GM10266 (cell line): ENCODE results near the gene TMEM117.

Source experiments
- DNase-seq: peaks from one replicate; pipeline ENCODE4 v3.0.0; 2012; ENCODE audit errors: extremely low spot score
- CTCF ChIP-seq: IDR thresholded peaks from 2 replicates; pipeline ENCODE4 v1.5.1; 2012; ENCODE audit warnings: mild to moderate bottlenecking, low read depth; ENCODE audit not compliant: control insufficient read depth, insufficient read depth; ENCODE audit errors: missing control alignments

Gene TMEM117

GRCh38 chr12:44385964-44386363, 550.1 kb downstream of the TMEM117 start:
- DNase-seq, result no peak
- TF ChIP-seq CTCF, result no peak

GRCh38 chr12:44387581-44387980, 551.7 kb downstream of the TMEM117 start:
- DNase-seq, result no peak
- no peak for TF ChIP-seq CTCF

GRCh38 chr12:44389038-44389437, 553.2 kb downstream of the TMEM117 start:
- no peak for DNase-seq
- TF ChIP-seq CTCF, result no peak

GRCh38 chr12:44389896-44390295, 554.0 kb downstream of the TMEM117 start:
- DNase-seq, result no peak
- TF ChIP-seq CTCF, result no peak

GRCh38 chr12:44397631-44398030, 561.8 kb downstream of the TMEM117 start:
- no peak for DNase-seq
- TF ChIP-seq CTCF, result no peak

GRCh38 chr12:44403185-44403584, 567.3 kb downstream of the TMEM117 start:
- no peak for DNase-seq
- TF ChIP-seq CTCF, result no peak

- DNase-seq, result no peak
- no peak for TF ChIP-seq CTCF
Observed at GRCh38 chr12:44405297-44405696, 569.4 kb downstream of the TMEM117 start.
